Stimulated activated CD8-positive, alpha-beta memory T cell treated with anti-CD3 and anti-CD28 coated beads, Interleukin-4, amount 100 ng/mL, for 24 hours (primary cell): ENCODE results near the gene WBP2.
A peak's percentile ranks its signal among the peaks of the same experiment; 100 is the strongest.

Experiments
- DNase-seq: peaks from one replicate; pipeline ENCODE4 v3.0.0-alpha.2; 2020; ENCODE audit warnings: low read depth

WBP2 gene

GRCh38 chr17:75855310-75856061 is at the start of gene WBP2:
Gene WBP2 (minus strand): TSS chr17:75855335. CDS start chr17:75855297, 38 bp downstream.
- DNase-seq, result peak; percentile 95

GRCh38 chr17:75902406-75902805 is 47.3 kb upstream of the WBP2 start:
- no peak for DNase-seq

- DNase-seq, result no peak
These were observed 46.6 kb upstream of the WBP2 start for GRCh38 chr17:75901727-75902126.

GRCh38 chr17:75900691-75901533 is 45.8 kb upstream of the WBP2 start:
- no peak for DNase-seq

- no peak for DNase-seq
These were observed 44.8 kb upstream of the WBP2 start for GRCh38 chr17:75899767-75900468.

GRCh38 chr17:75899353-75899752 is 44.2 kb upstream of the WBP2 start:
- DNase-seq, result no peak

- DNase-seq, result no peak
These were observed 43.7 kb upstream of the WBP2 start for GRCh38 chr17:75898791-75899190.

GRCh38 chr17:75898065-75898464 is 42.9 kb upstream of the WBP2 start:
- DNase-seq, result no peak

GRCh38 chr17:75897160-75898019 is 42.3 kb upstream of the WBP2 start:
- DNase-seq, result no peak

- peak; percentile 74 for DNase-seq
These were observed 41.5 kb upstream of the WBP2 start, which contains the start of gene TRIM65 for GRCh38 chr17:75896415-75897159. Gene TRIM65 (minus strand): TSS chr17:75896951. CDS start chr17:75896937, 14 bp downstream.

GRCh38 chr17:75895370-75896155 is 40.4 kb upstream of the WBP2 start:
- DNase-seq, result no peak

- DNase-seq, result no peak
These were observed 39.1 kb upstream of the WBP2 start for GRCh38 chr17:75894049-75894733.

GRCh38 chr17:75893305-75894048 is 38.3 kb upstream of the WBP2 start:
- DNase-seq, result no peak

- DNase-seq, result no peak
These were observed 37.6 kb upstream of the WBP2 start for GRCh38 chr17:75892556-75893224.

- DNase-seq, result no peak
These were observed 36.7 kb upstream of the WBP2 start for GRCh38 chr17:75891605-75892555.

- no peak for DNase-seq
These were observed 36.0 kb upstream of the WBP2 start for GRCh38 chr17:75891022-75891604.

- DNase-seq, result no peak
These were observed 34.3 kb upstream of the WBP2 start for GRCh38 chr17:75889454-75889853.
